ENCODE measurements around the gene HMGCL.
"Not testable (repeated sequence)": the region's sequence is repeated elsewhere in the genome, so short reads cannot be mapped to it uniquely, and the experiment has no call there.

HMGCL gene

DNA sequence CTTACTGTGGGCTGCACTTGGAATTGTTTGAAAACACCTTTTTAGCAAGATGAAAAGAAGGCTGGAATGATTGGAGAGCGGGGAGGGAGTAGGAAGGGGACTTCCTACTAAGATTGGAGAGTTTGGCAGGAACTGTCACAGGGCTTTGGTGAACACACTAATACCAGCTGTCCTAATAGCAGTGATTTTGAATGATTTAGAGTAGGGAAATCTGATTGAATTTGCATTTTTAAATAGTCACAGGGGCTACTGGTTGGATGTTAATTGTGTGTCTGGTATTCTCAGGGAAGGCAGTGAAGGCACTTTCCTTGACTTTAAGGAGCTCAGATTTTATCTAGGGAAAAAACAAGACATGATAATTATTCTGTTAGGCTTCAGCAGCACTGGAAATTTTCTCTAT is 2.5 kb upstream of the HMGCL start (continued):
- no peak for TF ChIP-seq SNAI2 (CRISPR knock-in tag; IDR thresholded peaks at IDR 0.05)
- no peak for TF ChIP-seq BACH2 (CRISPR knock-in tag; IDR thresholded peaks at IDR 0.05; ENCODE audit: borderline replicate concordance)
- no peak for TF ChIP-seq RARB (CRISPR knock-in tag; IDR thresholded peaks at IDR 0.05)
- no peak for TF ChIP-seq CSDC2 (CRISPR knock-in tag; IDR thresholded peaks at IDR 0.05)
- TF ChIP-seq TOX (CRISPR knock-in tag; IDR thresholded peaks at IDR 0.05; ENCODE audit: borderline replicate concordance), result no peak
- no peak for TF ChIP-seq ZNF70 (CRISPR knock-in tag; IDR thresholded peaks at IDR 0.05)

DNA sequence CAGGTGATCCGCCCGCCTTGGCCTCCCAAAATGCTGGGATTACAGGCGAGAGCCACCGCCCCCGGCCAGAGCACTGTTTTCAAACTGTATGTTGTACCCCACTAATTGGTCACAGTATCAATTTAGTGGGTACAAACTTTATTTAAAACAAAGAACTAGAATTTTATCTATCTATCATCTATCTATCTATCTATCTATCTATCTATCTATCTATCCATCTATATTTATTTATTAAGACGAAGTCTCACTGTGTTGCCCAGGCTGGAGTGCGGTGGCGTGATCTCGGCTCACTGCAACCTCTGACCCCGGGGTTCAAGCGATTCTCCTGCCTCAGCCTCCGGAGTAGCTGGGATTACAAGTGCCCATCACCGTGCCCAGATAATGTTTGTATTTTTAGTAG is 1.4 kb upstream of the HMGCL start:
- not testable (repeated sequence) for ATAC-seq

DNA sequence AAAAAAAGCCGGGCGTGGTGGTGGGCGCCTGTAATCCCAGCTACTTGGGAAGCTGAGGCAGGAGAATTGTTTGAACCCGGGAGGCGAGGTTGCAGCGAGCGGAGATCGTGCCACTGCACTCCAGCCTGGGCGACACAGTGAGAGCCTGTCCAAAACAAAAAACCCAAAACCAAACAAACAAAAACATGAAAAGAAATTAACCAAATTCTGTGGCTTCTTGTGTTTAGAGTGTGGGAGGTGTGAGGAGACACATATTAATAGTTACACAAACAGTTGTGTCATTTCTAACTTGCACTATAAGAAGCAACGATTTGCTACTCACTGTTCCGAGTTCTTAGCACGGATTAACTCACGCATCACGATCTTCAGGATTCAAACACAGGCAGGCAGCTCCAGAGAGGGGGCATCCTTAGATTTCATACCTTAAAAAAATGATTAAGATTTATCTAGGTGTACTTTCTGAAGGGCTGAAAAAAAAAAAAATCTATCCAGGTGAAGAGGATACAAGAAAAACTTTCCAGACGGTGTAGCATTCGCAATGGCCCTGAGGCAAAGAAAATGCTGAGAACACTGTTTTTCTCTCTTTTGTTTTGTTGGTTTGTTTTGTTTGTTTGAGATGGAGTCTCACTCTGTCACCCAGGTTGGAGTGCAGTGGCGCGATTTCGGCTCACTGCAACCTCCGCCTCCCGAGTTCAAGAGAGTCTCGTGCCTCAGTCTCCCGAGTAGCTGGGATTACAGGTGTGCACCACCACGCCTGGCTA is 713 bp upstream of the HMGCL start:
- no peak for ATAC-seq
- TF ChIP-seq, protein P1, sequence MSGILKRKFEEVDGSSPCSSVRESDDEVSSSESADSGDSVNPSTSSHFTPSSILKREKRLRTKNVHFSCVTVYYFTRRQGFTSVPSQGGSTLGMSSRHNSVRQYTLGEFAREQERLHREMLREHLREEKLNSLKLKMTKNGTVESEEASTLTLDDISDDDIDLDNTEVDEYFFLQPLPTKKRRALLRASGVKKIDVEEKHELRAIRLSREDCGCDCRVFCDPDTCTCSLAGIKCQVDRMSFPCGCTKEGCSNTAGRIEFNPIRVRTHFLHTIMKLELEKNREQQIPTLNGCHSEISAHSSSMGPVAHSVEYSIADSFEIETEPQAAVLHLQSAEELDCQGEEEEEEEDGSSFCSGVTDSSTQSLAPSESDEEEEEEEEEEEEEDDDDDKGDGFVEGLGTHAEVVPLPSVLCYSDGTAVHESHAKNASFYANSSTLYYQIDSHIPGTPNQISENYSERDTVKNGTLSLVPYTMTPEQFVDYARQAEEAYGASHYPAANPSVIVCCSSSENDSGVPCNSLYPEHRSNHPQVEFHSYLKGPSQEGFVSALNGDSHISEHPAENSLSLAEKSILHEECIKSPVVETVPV (CRISPR knock-in tag; IDR thresholded peaks at IDR 0.05), result no peak
- no peak for TF ChIP-seq CSDC2 (CRISPR knock-in tag; IDR thresholded peaks at IDR 0.05)

DNA sequence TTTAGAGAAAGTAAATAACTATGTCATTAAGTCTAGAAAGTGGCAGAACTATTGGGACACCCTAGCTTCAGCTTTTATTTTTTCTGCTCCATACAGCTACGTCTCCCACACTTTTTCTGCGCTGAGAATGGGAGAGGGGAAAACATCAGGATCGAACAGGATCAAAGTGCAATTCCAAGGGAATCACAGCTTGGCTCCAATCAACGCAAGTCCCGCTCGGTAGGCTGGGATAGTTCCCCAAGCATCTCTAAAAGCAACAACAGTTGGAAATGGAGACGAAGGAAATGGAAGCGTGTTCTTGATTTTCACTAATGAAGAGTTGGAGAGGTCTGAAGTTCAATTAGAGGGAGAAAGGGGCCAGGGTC is 536 bp downstream of the HMGCL start:
- ATAC-seq, result no peak
- TF ChIP-seq TOX (CRISPR knock-in tag; IDR thresholded peaks at IDR 0.05; ENCODE audit: borderline replicate concordance) (no peak), TCF4 (CRISPR knock-in tag; IDR thresholded peaks at IDR 0.05; ENCODE audit: borderline replicate concordance) (no peak), CSDC2 (CRISPR knock-in tag; IDR thresholded peaks at IDR 0.05) (no peak), ZNF70 (CRISPR knock-in tag; IDR thresholded peaks at IDR 0.05) (no peak), ISL1 (CRISPR knock-in tag; IDR thresholded peaks at IDR 0.05) (no peak)
- TF ChIP-seq, protein P1 (CRISPR knock-in tag; IDR thresholded peaks at IDR 0.05), result no peak
- TF ChIP-seq, protein P2, sequence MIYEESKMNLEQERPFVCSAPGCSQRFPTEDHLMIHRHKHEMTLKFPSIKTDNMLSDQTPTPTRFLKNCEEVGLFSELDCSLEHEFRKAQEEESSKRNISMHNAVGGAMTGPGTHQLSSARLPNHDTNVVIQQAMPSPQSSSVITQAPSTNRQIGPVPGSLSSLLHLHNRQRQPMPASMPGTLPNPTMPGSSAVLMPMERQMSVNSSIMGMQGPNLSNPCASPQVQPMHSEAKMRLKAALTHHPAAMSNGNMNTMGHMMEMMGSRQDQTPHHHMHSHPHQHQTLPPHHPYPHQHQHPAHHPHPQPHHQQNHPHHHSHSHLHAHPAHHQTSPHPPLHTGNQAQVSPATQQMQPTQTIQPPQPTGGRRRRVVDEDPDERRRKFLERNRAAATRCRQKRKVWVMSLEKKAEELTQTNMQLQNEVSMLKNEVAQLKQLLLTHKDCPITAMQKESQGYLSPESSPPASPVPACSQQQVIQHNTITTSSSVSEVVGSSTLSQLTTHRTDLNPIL (CRISPR knock-in tag; IDR thresholded peaks at IDR 0.05; ENCODE audit: low read depth), result no peak

DNA sequence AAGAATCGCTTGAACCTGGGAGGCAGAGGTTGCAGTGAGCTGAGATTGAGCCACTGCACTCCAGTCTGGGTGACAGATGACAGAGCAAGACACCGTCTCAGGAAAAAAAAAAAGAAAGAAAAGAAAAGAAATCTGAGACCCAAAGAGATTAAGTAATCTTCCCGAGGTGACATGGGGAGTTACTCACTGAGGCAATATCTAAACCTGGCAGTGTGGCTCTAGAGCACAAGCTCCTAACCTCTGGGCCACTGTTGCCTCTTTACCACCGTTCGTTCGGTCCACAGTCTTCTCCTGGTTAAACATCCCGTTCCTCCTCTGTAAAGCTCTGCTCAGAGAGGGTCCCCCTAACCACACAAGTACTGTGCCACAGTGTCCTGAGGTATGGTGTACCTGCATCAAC is 1.5 kb downstream of the HMGCL start:
- TF ChIP-seq SNAI2 (CRISPR knock-in tag; IDR thresholded peaks at IDR 0.05), result no peak
- TF ChIP-seq OSR1 (CRISPR knock-in tag; IDR thresholded peaks at IDR 0.05), result no peak
- no peak for TF ChIP-seq TOX (CRISPR knock-in tag; IDR thresholded peaks at IDR 0.05; ENCODE audit: borderline replicate concordance)
- no peak for TF ChIP-seq TCF4 (CRISPR knock-in tag; IDR thresholded peaks at IDR 0.05; ENCODE audit: borderline replicate concordance)
- TF ChIP-seq, protein P1 (CRISPR knock-in tag; IDR thresholded peaks at IDR 0.05), result no peak
- ATAC-seq, result no peak

DNA sequence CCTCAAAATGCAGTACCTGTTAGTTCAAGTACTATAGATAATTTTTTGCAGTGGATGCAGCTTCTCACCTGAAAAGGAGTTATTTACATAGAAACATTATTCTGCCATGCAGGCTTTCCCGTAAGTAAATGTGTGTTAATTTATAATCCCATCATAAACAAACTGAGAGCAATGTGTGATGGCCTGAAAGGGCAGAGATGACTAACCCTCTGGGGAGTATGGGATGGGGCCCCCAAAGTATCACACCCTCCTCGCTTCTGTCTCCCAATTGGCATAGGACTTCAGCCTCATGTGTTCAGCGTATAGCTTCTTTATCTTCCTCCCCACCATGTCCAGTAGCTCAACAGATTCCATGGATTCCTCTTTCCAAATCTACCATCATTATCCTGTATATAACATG is 7.6 kb downstream of the HMGCL start:
- TF ChIP-seq RARB (CRISPR knock-in tag; IDR thresholded peaks at IDR 0.05) (no peak), ESRRG (CRISPR knock-in tag; IDR thresholded peaks at IDR 0.05) (no peak), ZNF70 (CRISPR knock-in tag; IDR thresholded peaks at IDR 0.05) (no peak), OSR1 (CRISPR knock-in tag; IDR thresholded peaks at IDR 0.05) (no peak), SNAI2 (CRISPR knock-in tag; IDR thresholded peaks at IDR 0.05) (no peak), GLIS3 (CRISPR knock-in tag; IDR thresholded peaks at IDR 0.05) (no peak), ZNF8 (CRISPR knock-in tag; IDR thresholded peaks at IDR 0.05) (no peak), PPARA (CRISPR knock-in tag; IDR thresholded peaks at IDR 0.05; ENCODE audit: borderline replicate concordance) (no peak)
- TF ChIP-seq, protein P3, sequence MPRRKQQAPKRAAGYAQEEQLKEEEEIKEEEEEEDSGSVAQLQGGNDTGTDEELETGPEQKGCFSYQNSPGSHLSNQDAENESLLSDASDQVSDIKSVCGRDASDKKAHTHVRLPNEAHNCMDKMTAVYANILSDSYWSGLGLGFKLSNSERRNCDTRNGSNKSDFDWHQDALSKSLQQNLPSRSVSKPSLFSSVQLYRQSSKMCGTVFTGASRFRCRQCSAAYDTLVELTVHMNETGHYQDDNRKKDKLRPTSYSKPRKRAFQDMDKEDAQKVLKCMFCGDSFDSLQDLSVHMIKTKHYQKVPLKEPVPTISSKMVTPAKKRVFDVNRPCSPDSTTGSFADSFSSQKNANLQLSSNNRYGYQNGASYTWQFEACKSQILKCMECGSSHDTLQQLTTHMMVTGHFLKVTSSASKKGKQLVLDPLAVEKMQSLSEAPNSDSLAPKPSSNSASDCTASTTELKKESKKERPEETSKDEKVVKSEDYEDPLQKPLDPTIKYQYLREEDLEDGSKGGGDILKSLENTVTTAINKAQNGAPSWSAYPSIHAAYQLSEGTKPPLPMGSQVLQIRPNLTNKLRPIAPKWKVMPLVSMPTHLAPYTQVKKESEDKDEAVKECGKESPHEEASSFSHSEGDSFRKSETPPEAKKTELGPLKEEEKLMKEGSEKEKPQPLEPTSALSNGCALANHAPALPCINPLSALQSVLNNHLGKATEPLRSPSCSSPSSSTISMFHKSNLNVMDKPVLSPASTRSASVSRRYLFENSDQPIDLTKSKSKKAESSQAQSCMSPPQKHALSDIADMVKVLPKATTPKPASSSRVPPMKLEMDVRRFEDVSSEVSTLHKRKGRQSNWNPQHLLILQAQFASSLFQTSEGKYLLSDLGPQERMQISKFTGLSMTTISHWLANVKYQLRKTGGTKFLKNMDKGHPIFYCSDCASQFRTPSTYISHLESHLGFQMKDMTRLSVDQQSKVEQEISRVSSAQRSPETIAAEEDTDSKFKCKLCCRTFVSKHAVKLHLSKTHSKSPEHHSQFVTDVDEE (CRISPR knock-in tag; IDR thresholded peaks at IDR 0.05), result no peak
- TF ChIP-seq, protein P4, sequence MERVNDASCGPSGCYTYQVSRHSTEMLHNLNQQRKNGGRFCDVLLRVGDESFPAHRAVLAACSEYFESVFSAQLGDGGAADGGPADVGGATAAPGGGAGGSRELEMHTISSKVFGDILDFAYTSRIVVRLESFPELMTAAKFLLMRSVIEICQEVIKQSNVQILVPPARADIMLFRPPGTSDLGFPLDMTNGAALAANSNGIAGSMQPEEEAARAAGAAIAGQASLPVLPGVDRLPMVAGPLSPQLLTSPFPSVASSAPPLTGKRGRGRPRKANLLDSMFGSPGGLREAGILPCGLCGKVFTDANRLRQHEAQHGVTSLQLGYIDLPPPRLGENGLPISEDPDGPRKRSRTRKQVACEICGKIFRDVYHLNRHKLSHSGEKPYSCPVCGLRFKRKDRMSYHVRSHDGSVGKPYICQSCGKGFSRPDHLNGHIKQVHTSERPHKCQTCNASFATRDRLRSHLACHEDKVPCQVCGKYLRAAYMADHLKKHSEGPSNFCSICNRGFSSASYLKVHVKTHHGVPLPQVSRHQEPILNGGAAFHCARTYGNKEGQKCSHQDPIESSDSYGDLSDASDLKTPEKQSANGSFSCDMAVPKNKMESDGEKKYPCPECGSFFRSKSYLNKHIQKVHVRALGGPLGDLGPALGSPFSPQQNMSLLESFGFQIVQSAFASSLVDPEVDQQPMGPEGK (CRISPR knock-in tag; IDR thresholded peaks at IDR 0.05; ENCODE audit: borderline replicate concordance), result no peak
- TF ChIP-seq, protein P5, sequence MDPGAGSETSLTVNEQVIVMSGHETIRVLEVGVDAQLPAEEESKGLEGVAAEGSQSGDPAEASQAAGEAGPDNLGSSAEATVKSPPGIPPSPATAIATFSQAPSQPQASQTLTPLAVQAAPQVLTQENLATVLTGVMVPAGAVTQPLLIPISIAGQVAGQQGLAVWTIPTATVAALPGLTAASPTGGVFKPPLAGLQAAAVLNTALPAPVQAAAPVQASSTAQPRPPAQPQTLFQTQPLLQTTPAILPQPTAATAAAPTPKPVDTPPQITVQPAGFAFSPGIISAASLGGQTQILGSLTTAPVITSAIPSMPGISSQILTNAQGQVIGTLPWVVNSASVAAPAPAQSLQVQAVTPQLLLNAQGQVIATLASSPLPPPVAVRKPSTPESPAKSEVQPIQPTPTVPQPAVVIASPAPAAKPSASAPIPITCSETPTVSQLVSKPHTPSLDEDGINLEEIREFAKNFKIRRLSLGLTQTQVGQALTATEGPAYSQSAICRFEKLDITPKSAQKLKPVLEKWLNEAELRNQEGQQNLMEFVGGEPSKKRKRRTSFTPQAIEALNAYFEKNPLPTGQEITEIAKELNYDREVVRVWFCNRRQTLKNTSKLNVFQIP (CRISPR knock-in tag; IDR thresholded peaks at IDR 0.05; ENCODE audit: borderline replicate concordance, low read depth), result no peak
- ATAC-seq, result no peak
